Measurements from ENCODE around the gene MPPED1.

Gene MPPED1

GRCh38 chr22:43426816-43427215 lies 15.0 kb downstream of the MPPED1 start:
- H3K4me1 Mint-ChIP-seq = no peaks in the 10 kb centered on the region
- H3K27me3 Mint-ChIP-seq = peaks cover 17% of the 10 kb centered on the region
- H3K9me3 Mint-ChIP-seq = no peaks in the 10 kb centered on the region
- no peaks in the 10 kb centered on the region for H3K36me3 Mint-ChIP-seq (ENCODE audit: low read depth)
- DNase-seq = no peak
- H3K4me3 Mint-ChIP-seq = no peak overlapping the region
- H3K27ac Mint-ChIP-seq = no peak overlapping the region
- no peak for ATAC-seq

- ATAC-seq = no peak
- no peaks in the 10 kb centered on the region for H3K36me3 Mint-ChIP-seq (ENCODE audit: low read depth)
- H3K4me3 Mint-ChIP-seq = no peak overlapping the region
- no peak for DNase-seq
- H3K4me1 Mint-ChIP-seq = no peaks in the 10 kb centered on the region
- no peaks in the 10 kb centered on the region for H3K9me3 Mint-ChIP-seq
- no peak overlapping the region for H3K27ac Mint-ChIP-seq
- peaks cover 21% of the 10 kb centered on the region for H3K27me3 Mint-ChIP-seq
Measured at GRCh38 chr22:43427296-43428004, 15.6 kb downstream of the MPPED1 start.

GRCh38 chr22:43428005-43428485 lies 16.2 kb downstream of the MPPED1 start:
- peaks cover 21% of the 10 kb centered on the region for H3K27me3 Mint-ChIP-seq
- no peak overlapping the region for H3K27ac Mint-ChIP-seq
- no peaks in the 10 kb centered on the region for H3K9me3 Mint-ChIP-seq
- ATAC-seq = no peak
- H3K36me3 Mint-ChIP-seq (ENCODE audit: low read depth) = no peaks in the 10 kb centered on the region
- no peak for DNase-seq
- H3K4me1 Mint-ChIP-seq = no peaks in the 10 kb centered on the region
- H3K4me3 Mint-ChIP-seq = no peak overlapping the region

GRCh38 chr22:43428521-43428920 lies 16.7 kb downstream of the MPPED1 start:
- no peak overlapping the region for H3K27ac Mint-ChIP-seq
- no peaks in the 10 kb centered on the region for H3K4me1 Mint-ChIP-seq
- no peaks in the 10 kb centered on the region for H3K9me3 Mint-ChIP-seq
- H3K4me3 Mint-ChIP-seq = no peak overlapping the region
- ATAC-seq = no peak
- no peak for DNase-seq
- no peaks in the 10 kb centered on the region for H3K36me3 Mint-ChIP-seq (ENCODE audit: low read depth)
- H3K27me3 Mint-ChIP-seq = peaks cover 21% of the 10 kb centered on the region

- ATAC-seq = no peak
- H3K36me3 Mint-ChIP-seq (ENCODE audit: low read depth) = no peaks in the 10 kb centered on the region
- no peaks in the 10 kb centered on the region for H3K9me3 Mint-ChIP-seq
- no peak overlapping the region for H3K27ac Mint-ChIP-seq
- H3K4me3 Mint-ChIP-seq = no peak overlapping the region
- H3K4me1 Mint-ChIP-seq = no peaks in the 10 kb centered on the region
- peaks cover 21% of the 10 kb centered on the region for H3K27me3 Mint-ChIP-seq
- no peak for DNase-seq
Measured at GRCh38 chr22:43429426-43429825, 17.6 kb downstream of the MPPED1 start.

GRCh38 chr22:43431808-43432554 lies 20.2 kb downstream of the MPPED1 start:
- Mint-ChIP-seq H3K9me3 (no peaks in the 10 kb centered on the region), H3K27ac (no peak overlapping the region), H3K27me3 (peaks cover 21% of the 10 kb centered on the region), H3K4me1 (no peaks in the 10 kb centered on the region), H3K4me3 (no peak overlapping the region), H3K36me3 (ENCODE audit: low read depth) (no peaks in the 10 kb centered on the region)
- no peak for DNase-seq
- ATAC-seq = no peak

- no peak overlapping the region for H3K27ac Mint-ChIP-seq
- no peak overlapping the region for H3K4me3 Mint-ChIP-seq
- no peak for DNase-seq
- H3K27me3 Mint-ChIP-seq = peaks cover 21% of the 10 kb centered on the region
- H3K9me3 Mint-ChIP-seq = no peaks in the 10 kb centered on the region
- ATAC-seq = no peak
- no peaks in the 10 kb centered on the region for H3K4me1 Mint-ChIP-seq
- H3K36me3 Mint-ChIP-seq (ENCODE audit: low read depth) = no peaks in the 10 kb centered on the region
Measured at GRCh38 chr22:43432883-43433415, 21.1 kb downstream of the MPPED1 start.

GRCh38 chr22:43433451-43434274 lies 21.8 kb downstream of the MPPED1 start:
- peaks cover 21% of the 10 kb centered on the region for H3K27me3 Mint-ChIP-seq
- no peaks in the 10 kb centered on the region for H3K4me1 Mint-ChIP-seq
- DNase-seq (no peak), ATAC-seq (no peak)
- no peak overlapping the region for H3K4me3 Mint-ChIP-seq
- H3K36me3 Mint-ChIP-seq (ENCODE audit: low read depth) = no peaks in the 10 kb centered on the region
- no peaks in the 10 kb centered on the region for H3K9me3 Mint-ChIP-seq
- H3K27ac Mint-ChIP-seq = no peak overlapping the region

GRCh38 chr22:43434275-43434927 lies 22.6 kb downstream of the MPPED1 start:
- peaks cover 19% of the 10 kb centered on the region for H3K27me3 Mint-ChIP-seq
- no peaks in the 10 kb centered on the region for H3K36me3 Mint-ChIP-seq (ENCODE audit: low read depth)
- H3K9me3 Mint-ChIP-seq = no peaks in the 10 kb centered on the region
- no peak overlapping the region for H3K27ac Mint-ChIP-seq
- no peak overlapping the region for H3K4me3 Mint-ChIP-seq
- DNase-seq = no peak
- H3K4me1 Mint-ChIP-seq = no peaks in the 10 kb centered on the region
- ATAC-seq = no peak

- H3K4me1 Mint-ChIP-seq = no peaks in the 10 kb centered on the region
- no peak overlapping the region for H3K27ac Mint-ChIP-seq
- DNase-seq = no peak
- no peaks in the 10 kb centered on the region for H3K9me3 Mint-ChIP-seq
- no peak overlapping the region for H3K4me3 Mint-ChIP-seq
- no peak for ATAC-seq
- H3K36me3 Mint-ChIP-seq (ENCODE audit: low read depth) = no peaks in the 10 kb centered on the region
- peaks cover 18% of the 10 kb centered on the region for H3K27me3 Mint-ChIP-seq
Measured at GRCh38 chr22:43434928-43435311, 23.1 kb downstream of the MPPED1 start.

- Mint-ChIP-seq H3K4me1 (no peaks in the 10 kb centered on the region), H3K27me3 (peaks cover 17% of the 10 kb centered on the region), H3K9me3 (no peaks in the 10 kb centered on the region), H3K36me3 (ENCODE audit: low read depth) (no peaks in the 10 kb centered on the region), H3K4me3 (no peak overlapping the region), H3K27ac (no peak overlapping the region)
- DNase-seq (no peak), ATAC-seq (no peak)
Measured at GRCh38 chr22:43435851-43436811, 24.3 kb downstream of the MPPED1 start.

- Mint-ChIP-seq H3K9me3 (no peaks in the 10 kb centered on the region), H3K27ac (no peak overlapping the region), H3K4me3 (no peak overlapping the region), H3K27me3 (peaks cover 10% of the 10 kb centered on the region), H3K4me1 (no peaks in the 10 kb centered on the region), H3K36me3 (ENCODE audit: low read depth) (no peaks in the 10 kb centered on the region)
- DNase-seq (no peak), ATAC-seq (no peak)
Measured at GRCh38 chr22:43436868-43437267, 25.1 kb downstream of the MPPED1 start.

- ATAC-seq (peak; percentile 13), DNase-seq (no peak)
- H3K4me3 Mint-ChIP-seq = no peak overlapping the region
- H3K9me3 Mint-ChIP-seq = no peaks in the 10 kb centered on the region
- H3K4me1 Mint-ChIP-seq = no peaks in the 10 kb centered on the region
- no peaks in the 10 kb centered on the region for H3K36me3 Mint-ChIP-seq (ENCODE audit: low read depth)
- H3K27ac Mint-ChIP-seq = no peak overlapping the region
- H3K27me3 Mint-ChIP-seq = peaks cover 7% of the 10 kb centered on the region
Measured at GRCh38 chr22:43437871-43438475, 26.2 kb downstream of the MPPED1 start.

All from activated naive CD8-positive, alpha-beta T cell treated with anti-CD3 and anti-CD28 coated beads, Interleukin-2, amount 50 U/mL, for 24 hours (primary cell).